Cardiac fibroblast (primary cell): Measurements from ENCODE around the gene FAM204A.

Experiments
- DNase-seq, 2 donors: peaks; one replicate each; pipeline versions ENCODE4 v3.0.0 to v3.0.0-alpha.2; 2010; ENCODE audit warnings: low read depth in 2 of 2
- H3K4me3 ChIP-seq, 2 donors: replicated peaks in 1 of 2; 1 replicate in 1 of 2; 2 replicates in 1 of 2; pipeline ENCODE4 v1.5.1; 2011; ENCODE audit warnings: low read depth in 2 of 2, low read length in 2 of 2, mild to moderate bottlenecking in 2 of 2, moderate library complexity in 1 of 2
- TF ChIP-seq, protein P1 (sequence below): IDR thresholded peaks from one replicate; pipeline ENCODE4 v1.5.1; 2011; ENCODE audit warnings: low read depth, mild to moderate bottlenecking, low read length, inconsistent platforms

The FAM204A gene

DNA sequence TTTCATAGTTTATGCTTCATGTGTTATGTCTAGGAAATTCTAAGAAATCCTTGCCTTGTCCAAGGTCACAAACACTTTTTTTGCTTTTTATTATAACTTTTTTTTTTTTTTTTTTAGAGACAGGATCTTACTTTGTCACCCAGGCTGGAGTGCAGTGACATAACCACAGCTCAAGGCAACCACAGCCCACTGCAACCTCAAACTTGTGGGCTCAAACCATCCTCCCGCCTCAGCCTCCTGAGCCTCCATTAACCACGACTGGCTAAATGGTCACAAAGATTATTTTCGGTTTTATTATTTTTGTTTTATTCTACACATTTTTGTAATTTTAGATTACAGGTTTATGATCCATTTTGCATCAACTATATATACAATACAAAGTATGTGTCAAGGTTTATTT is 7.1 kb upstream of the FAM204A start:
- no peak overlapping the region for H3K4me3 ChIP-seq
- TF ChIP-seq, protein P1, sequence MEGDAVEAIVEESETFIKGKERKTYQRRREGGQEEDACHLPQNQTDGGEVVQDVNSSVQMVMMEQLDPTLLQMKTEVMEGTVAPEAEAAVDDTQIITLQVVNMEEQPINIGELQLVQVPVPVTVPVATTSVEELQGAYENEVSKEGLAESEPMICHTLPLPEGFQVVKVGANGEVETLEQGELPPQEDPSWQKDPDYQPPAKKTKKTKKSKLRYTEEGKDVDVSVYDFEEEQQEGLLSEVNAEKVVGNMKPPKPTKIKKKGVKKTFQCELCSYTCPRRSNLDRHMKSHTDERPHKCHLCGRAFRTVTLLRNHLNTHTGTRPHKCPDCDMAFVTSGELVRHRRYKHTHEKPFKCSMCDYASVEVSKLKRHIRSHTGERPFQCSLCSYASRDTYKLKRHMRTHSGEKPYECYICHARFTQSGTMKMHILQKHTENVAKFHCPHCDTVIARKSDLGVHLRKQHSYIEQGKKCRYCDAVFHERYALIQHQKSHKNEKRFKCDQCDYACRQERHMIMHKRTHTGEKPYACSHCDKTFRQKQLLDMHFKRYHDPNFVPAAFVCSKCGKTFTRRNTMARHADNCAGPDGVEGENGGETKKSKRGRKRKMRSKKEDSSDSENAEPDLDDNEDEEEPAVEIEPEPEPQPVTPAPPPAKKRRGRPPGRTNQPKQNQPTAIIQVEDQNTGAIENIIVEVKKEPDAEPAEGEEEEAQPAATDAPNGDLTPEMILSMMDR = no peak
- no peak for DNase-seq

DNA sequence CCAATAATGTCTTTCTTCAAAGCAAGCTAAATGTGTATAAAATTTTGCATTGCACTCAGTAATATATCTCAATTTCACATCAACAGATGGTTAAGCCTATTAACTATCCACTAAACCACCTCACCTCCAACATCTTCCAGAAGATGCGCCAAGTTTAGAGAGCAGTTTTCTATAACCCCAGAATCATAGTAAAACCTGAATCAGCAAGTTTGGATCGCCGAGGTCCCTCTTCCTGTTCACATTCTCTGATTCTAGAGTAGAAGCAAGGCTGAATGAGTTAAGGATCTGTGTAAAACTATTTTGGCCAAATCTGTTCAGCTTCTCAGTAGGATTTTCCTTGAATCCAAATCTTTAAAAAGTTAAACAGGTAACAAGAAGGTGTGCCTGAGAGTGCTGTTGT is 1.4 kb upstream of the FAM204A start:
- TF ChIP-seq, protein P1 = no peak
- H3K4me3 ChIP-seq = no peak overlapping the region
- no peak for DNase-seq

DNA sequence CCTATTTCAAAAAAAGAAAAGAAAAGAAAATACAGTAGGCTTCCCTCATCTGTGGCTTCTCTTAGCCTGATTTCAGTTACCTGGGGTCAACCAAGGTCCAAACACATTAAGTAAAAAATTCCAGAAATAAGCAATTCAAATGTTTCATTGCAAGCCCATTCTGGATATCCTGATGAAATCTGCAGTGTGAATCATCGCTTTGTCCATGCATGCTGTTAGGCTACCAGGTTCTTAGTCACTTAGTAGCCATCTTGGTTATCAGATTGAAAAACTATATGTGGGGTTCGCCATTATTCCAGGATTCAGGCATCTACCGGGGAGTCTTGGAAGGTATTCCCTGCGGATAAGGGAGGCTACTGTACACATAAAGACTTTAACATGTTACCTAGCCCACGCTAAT is 991 bp upstream of the FAM204A start:
- DNase-seq = peak in 1 of 2 donors; percentile 72
- TF ChIP-seq, protein P1 = no peak
- H3K4me3 ChIP-seq = no peak overlapping the region

DNA sequence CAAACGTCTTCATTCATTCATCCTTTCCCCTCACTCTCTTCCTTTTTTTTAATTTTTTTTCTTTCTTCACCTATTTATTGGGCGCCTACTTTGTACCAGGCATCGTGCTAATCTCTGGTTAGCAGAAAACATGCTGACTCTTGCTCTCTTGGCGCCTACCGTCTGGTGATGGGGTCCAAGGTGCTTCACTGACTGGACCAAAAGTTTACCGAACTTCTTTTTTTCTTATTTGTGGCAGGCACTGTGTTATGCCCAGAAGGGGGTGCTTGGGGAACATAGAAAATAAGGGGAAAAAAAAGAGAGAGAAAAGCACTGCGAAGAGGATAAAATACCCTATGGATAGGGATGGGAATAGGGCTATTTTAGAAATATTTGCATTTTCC is 505 bp upstream of the FAM204A start:
- no peak for DNase-seq
- peak overlapping the region; percentile 78 to 82 for H3K4me3 ChIP-seq
- TF ChIP-seq, protein P1 = no peak

DNA sequence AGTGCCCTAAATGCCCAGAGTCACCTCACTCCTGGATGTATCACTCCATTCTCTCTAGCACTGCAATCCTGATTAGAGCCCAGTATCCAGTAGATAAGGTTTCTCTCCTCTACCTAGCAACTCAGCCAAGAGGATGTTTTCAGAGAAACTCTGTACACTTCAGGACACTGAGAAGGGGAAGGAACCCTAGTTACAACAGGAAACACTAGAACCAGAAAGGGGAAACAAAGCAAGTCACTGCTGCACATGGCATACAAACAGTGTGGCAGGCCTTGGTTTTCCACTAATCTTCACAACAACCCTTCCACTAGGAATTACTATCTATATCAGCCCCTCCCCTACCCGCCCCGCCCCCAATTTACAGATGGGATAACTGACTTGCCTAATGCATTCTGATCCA is 1.6 kb downstream of the FAM204A start:
- H3K4me3 ChIP-seq = no peak overlapping the region
- TF ChIP-seq, protein P1 = no peak
- DNase-seq = no peak

DNA sequence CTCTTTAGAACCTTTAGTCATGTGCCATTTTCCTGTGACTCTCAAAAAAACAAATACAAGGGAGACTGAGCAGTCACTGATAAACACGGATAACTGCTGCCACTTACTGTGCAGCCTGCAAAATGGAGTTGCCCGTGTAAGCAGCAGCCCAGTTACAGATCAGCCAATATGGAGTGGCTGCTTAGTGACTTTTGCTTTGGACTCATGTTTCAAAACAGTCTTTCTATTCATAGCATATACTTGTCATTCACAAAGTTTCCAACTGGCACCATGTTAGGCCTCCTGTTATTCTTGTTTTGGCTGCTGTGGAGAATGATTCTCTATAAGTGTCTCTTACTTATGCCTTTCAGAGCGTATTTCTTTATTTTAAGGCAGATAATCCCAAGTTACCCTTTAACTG is 3.0 kb downstream of the FAM204A start:
- no peak for DNase-seq
- TF ChIP-seq, protein P1 = no peak
- H3K4me3 ChIP-seq = no peak overlapping the region

DNA sequence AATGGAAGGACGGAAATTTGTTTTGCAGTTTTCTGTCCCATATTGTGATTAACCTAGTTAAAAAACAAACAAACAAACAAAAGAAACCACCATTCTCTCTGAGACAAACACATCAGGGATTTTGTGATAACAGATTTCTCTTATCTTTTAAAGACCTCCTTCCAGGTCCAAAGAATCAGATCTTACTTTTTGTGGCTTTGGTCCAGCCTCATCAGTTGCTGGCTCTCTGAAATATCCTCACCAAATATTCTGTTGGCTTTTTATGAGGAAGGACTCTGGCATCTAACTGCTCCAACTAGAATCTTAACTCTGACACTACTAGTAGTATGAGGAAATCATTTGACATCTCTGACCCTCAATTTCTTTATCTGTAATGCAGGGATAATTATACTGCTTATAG is 4.8 kb downstream of the FAM204A start:
- no peak for DNase-seq
- TF ChIP-seq, protein P1 = no peak
- H3K4me3 ChIP-seq = no peak overlapping the region
